ENCODE data around the gene CXCR5. TPM values are rescaled to one million over a fixed set of nuclear protein-coding genes. Genes with fewer than 3 reads are reported as not detected.
A peak's percentile ranks its signal among the peaks of the same experiment; 100 is the strongest.

CXCR5 gene
- polyA plus RNA-seq, 1 donor (not counting 4 experiments of a cell fraction or from before 2014, with no cell fraction given), result not detected

DNA sequence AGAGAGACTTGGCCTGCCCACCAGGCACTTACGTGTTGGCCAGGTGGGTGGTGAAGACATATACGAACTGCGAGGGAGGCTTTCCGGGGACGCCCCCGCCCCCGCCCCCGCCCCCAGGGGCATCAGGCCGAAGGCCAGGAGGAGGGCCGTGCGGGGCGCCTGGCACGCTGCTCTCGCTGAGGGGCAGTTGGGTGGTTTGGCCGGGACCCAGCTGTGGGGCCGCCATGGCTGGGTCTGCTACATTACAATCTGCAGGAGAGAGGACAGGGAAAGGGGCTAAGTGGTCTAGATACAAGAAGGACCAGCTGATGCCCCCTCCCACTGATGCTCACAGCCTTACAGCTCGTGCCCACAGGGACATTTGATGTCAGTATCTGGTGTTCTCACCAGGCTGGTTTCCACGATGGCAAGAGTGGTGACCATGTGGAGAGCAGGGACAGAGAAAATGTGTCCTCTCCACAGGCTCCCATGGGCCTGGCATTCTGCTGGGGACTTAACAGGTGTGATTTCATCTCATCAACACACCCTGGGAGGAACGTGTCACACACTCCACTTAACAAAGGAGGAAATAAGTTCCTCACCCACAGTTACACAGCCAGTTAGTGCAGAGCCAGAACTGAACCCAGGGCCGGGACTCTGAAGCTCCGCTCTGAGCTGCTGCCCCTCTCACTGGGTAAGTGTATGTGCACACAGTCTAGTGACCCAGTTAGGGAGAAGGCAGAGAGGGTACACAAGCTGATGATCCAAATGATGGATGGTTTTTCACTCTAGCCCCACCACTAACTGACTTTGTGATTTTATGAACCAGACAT is 19.7 kb downstream of the CXCR5 start:
- peaks cover 51% of the 10 kb centered on the region for H3K79me2 ChIP-seq (ENCODE audit: control insufficient read depth, insufficient read depth, low read length)

DNA sequence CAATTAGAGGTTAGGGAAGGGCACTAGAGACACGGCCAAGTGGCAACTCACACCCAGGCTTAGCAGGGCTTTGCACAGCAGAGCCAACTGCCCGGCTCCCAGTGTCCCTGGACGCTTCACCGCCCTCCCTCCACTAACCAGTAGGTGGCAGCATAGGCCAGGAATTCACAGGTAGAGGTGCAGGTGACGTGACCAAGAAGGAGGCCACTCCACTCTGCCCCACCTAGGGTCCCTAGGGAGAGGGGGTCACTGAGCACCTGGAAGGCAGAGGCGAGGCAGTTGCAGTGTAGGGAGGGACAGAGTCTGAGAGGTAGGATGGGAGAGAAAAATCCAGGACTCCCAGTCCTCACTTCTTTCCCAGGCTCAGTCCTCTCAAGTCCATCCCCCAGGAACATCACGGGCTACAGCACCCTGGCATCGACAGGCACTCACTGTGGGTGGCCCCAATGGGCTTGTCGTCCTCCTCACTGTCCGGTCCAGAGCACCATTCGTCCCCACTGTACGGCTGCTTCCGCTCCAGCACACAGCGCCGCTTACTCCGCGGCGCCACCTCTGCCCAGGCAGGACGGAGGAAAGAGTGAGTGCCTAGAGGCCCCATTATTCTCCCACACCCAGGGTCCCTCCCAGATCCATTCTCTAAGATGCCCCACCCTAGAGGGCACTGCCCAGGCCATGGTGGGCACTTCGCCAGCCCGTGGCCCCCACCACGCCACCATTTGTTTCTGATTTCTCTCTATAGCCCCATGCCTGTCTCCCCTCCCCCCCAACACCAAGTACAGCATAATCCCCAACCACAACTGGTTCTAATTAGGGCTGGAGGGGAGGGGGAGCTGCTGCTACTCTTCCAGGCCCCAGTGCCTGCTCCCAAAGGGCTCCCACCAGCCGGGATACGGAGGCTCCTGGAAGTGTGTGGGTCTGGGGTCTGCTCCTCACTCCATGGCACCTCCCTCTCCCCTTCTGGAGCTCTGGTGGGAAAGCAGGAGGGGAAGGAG is 23.7 kb downstream of the CXCR5 start:
- peaks cover 59% of the 10 kb centered on the region for H3K79me2 ChIP-seq (ENCODE audit: control insufficient read depth, insufficient read depth, low read length)
- DNase-seq (ENCODE audit: low read depth, low spot score), result no peak
- H2AFZ ChIP-seq (ENCODE audit: control insufficient read depth, low read length), result no peak overlapping the region
- TF ChIP-seq EZH2 (IDR thresholded peaks at IDR 0.05; ENCODE audit: low read length), result no peak
- TF ChIP-seq, protein P1, sequence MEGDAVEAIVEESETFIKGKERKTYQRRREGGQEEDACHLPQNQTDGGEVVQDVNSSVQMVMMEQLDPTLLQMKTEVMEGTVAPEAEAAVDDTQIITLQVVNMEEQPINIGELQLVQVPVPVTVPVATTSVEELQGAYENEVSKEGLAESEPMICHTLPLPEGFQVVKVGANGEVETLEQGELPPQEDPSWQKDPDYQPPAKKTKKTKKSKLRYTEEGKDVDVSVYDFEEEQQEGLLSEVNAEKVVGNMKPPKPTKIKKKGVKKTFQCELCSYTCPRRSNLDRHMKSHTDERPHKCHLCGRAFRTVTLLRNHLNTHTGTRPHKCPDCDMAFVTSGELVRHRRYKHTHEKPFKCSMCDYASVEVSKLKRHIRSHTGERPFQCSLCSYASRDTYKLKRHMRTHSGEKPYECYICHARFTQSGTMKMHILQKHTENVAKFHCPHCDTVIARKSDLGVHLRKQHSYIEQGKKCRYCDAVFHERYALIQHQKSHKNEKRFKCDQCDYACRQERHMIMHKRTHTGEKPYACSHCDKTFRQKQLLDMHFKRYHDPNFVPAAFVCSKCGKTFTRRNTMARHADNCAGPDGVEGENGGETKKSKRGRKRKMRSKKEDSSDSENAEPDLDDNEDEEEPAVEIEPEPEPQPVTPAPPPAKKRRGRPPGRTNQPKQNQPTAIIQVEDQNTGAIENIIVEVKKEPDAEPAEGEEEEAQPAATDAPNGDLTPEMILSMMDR (optimal IDR thresholded peaks at IDR 0.05 in 1 of 3, IDR thresholded peaks at IDR 0.05 in 1 of 3, conservative IDR thresholded peaks at IDR 0.05 in 1 of 3; ENCODE audit: extremely low read depth in 1 of 3, insufficient read depth in 2 of 3, low read length in 3 of 3), result peak in 2 of 3 experiments; percentile 82 to 90
- H3K4me2 ChIP-seq (ENCODE audit: control insufficient read depth, extremely low read depth, insufficient read depth, low read depth, low read length), result peak overlapping the region; percentile 18
- H3K9ac ChIP-seq (ENCODE audit: control insufficient read depth, extremely low read depth, insufficient read depth, low read length), result peak overlapping the region; percentile 18
- no peaks in the 10 kb centered on the region for H3K27me3 ChIP-seq (ENCODE audit: control insufficient read depth, extremely low read depth, insufficient read depth, low read length)
- dilution Hi-C loops (cut with MboI; ENCODE audit: extremely low pct_ligation_motif_present, low sequenced_read_pairs), result no loop called here
- FAIRE-seq, result peak; percentile 51
- H3K9me1 ChIP-seq (ENCODE audit: control insufficient read depth, extremely low read depth, insufficient read depth, low read length), result no peaks in the 10 kb centered on the region
- H3K27ac ChIP-seq (ENCODE audit: control insufficient read depth, insufficient read depth, low read length), result peak overlapping the region; percentile 15
- H3K4me3 ChIP-seq (ENCODE audit: control insufficient read depth in 2 of 3, extremely low read depth in 1 of 3, insufficient read depth in 2 of 3, low read depth in 1 of 3, low read length in 3 of 3), result no peak overlapping the region
- peaks cover 6% of the 10 kb centered on the region for H4K20me1 ChIP-seq (ENCODE audit: control insufficient read depth, extremely low read depth, insufficient read depth, low read length)
- H3K4me1 ChIP-seq (ENCODE audit: control insufficient read depth, extremely low read depth, insufficient read depth, low read length), result peaks cover 47% of the 10 kb centered on the region
- peaks cover 32 to 35% of the 10 kb centered on the region in 2 experiments for H3K36me3 ChIP-seq (ENCODE audit: control insufficient read depth in 2 of 2, extremely low read depth in 1 of 2, insufficient read depth in 2 of 2, low read length in 2 of 2)
- no peaks in the 10 kb centered on the region for H3K9me3 ChIP-seq (ENCODE audit: control insufficient read depth, low read depth, low read length)

More for the DNA sequence above, 19.7 kb downstream of the CXCR5 start:
- Histone ChIP-seq H3K36me3 (ENCODE audit: control insufficient read depth in 2 of 2, extremely low read depth in 1 of 2, insufficient read depth in 2 of 2, low read length in 2 of 2) (peaks cover 57 to 61% of the 10 kb centered on the region in 2 experiments), H3K27me3 (ENCODE audit: control insufficient read depth, extremely low read depth, insufficient read depth, low read length) (no peaks in the 10 kb centered on the region), H3K9ac (ENCODE audit: control insufficient read depth, extremely low read depth, insufficient read depth, low read length) (no peak overlapping the region), H3K9me1 (ENCODE audit: control insufficient read depth, extremely low read depth, insufficient read depth, low read length) (no peaks in the 10 kb centered on the region), H4K20me1 (ENCODE audit: control insufficient read depth, extremely low read depth, insufficient read depth, low read length) (peaks cover 12% of the 10 kb centered on the region), H3K4me3 (ENCODE audit: control insufficient read depth in 2 of 3, extremely low read depth in 1 of 3, insufficient read depth in 2 of 3, low read depth in 1 of 3, low read length in 3 of 3) (no peak overlapping the region), H2AFZ (ENCODE audit: control insufficient read depth, low read length) (no peak overlapping the region), H3K4me1 (ENCODE audit: control insufficient read depth, extremely low read depth, insufficient read depth, low read length) (peaks cover 14% of the 10 kb centered on the region), H3K9me3 (ENCODE audit: control insufficient read depth, low read depth, low read length) (no peaks in the 10 kb centered on the region), H3K4me2 (ENCODE audit: control insufficient read depth, extremely low read depth, insufficient read depth, low read depth, low read length) (no peak overlapping the region), H3K27ac (ENCODE audit: control insufficient read depth, insufficient read depth, low read length) (no peak overlapping the region)
- dilution Hi-C loops (cut with MboI; ENCODE audit: extremely low pct_ligation_motif_present, low sequenced_read_pairs), result no loop called here
- TF ChIP-seq, protein P1 (optimal IDR thresholded peaks at IDR 0.05 in 1 of 3, IDR thresholded peaks at IDR 0.05 in 1 of 3, conservative IDR thresholded peaks at IDR 0.05 in 1 of 3; ENCODE audit: extremely low read depth in 1 of 3, insufficient read depth in 2 of 3, low read length in 3 of 3), result no peak
- no peak for TF ChIP-seq EZH2 (IDR thresholded peaks at IDR 0.05; ENCODE audit: low read length)
- no peak for DNase-seq (ENCODE audit: low read depth, low spot score)
- no peak for FAIRE-seq

All from keratinocyte (primary cell).